Stimulated activated naive CD8-positive, alpha-beta T cell treated with anti-CD3 and anti-CD28 coated beads, Interleukin-15, Interleukin-2, amounts not matched to agents 100 U/mL and 50 U/mL, for 24 hours (primary cell): Measurements from ENCODE around the gene ZFHX3.

Source experiments
- ATAC-seq: fragments of 150-1000 bp; cut with Tn5 transposase; one replicate; pipeline ENCODE4 v1.10.0; 2021
- DNase-seq: peaks from one replicate; pipeline ENCODE4 v3.0.0; 2021

The ZFHX3 gene

GRCh38 chr16:72847187-72848027, 200.5 kb downstream of the ZFHX3 start:
- ATAC-seq, result peak; percentile 67
- DNase-seq, result peak; percentile 15

DNA sequence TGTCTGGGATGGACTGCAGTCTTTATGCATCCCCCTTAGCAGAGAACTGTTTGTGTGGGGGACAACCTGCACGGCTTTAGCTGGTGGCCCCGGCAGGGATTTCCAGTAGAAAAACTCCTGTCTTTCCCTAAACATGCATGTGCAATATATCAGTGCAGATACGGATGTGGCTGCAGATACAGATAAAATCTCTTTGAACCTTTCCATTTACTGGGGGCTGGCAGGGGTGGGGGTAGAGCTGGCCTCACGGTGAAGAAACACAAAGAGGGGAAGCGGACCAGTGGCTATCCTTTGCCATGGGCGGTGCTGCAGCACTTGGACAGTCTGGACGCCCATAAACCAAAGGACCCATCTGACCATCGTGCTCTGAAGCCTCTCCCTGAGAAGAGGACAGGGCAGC, 201.3 kb downstream of the ZFHX3 start:
- DNase-seq, result no peak
- ATAC-seq, result no peak

DNA sequence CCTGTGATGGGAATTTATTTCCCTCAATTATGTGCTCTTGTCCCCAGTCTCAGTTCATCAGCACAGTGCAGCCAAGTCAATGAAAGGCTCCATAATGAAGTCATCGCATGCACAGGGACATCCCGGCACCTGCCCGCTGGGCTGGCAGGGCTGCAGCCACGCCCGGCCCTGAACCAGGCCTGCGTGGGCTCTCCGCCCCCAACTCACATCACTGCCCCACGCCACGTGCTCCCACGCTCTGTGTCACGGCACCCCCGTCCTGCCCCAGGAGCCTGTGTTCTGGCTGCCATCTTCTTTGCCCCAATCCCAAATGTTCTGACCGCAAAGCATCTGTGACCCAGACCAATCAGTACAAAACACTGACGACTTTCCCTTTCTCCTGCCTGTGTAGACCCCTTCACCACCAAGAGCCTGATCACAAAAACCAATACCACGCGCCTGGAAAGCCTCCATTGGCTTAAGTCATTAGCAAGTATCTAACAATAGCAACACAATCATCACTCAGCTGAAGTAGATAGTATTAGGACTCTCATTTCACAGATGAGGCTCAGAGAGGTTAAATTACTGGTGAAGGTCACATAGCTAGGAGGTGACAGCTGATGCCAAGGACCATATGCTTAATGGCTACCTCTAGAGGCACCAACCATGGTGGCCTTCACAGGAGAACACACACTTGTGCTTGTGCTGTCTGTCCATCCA, 202.5 kb downstream of the ZFHX3 start:
- DNase-seq, result no peak
- ATAC-seq, result no peak

GRCh38 chr16:72844225-72844920, 203.6 kb downstream of the ZFHX3 start:
- ATAC-seq, result no peak
- DNase-seq, result no peak

DNA sequence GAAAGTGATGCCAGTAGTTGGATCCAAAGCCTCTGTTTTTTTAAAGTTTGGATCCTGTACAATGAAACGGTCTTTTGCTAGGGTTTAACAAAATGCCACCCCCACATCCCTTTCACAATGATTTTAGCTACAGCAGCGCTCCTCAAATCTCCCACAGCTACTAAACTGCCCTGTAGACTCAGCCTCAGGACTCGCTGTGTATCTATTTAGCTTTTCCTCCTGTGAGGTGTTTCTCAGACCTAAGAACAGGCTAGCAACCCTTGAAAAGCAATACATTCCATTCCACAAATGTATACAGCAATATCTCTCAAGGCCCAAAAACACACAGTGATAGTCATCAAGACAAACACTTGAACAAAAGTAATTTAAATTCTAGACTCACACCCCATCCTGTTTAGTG, 206.4 kb downstream of the ZFHX3 start:
- ATAC-seq (no peak), DNase-seq (no peak)

DNA sequence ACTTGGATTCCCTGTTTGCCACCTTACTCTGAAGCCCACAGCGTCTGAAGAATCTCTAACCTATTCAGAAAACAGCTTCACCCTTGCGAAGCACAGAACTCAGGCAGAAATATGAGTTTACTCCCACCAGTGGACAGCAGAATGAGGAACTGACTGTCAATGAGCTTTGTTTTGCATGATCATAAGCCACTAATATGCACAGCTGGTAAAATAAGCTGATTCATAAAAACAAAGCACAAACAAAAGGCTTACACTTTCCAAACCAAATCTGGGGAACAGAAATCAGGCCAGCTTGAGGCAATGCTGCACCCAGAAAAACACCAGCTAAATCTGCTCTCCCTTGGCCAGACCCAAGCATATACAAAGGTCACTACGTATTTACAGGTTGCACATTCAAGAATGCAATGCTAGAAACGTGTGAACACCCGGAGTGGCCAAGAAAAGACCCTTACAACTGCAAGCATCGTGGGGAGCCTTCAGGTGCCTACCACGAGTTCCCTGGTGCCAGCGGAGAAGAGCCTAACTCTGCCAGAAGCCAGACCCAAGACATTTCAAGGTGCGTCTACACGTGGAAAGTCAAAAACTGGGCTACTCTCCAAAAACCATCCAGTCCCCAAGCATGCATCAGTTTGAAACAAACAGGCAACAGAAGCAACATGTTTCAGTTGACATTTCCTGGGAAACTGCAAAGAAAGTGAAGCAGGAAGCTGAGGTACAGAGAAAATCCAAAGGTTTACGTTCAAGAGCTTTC, 207.1 kb downstream of the ZFHX3 start:
- ATAC-seq (no peak), DNase-seq (no peak)

GRCh38 chr16:72838951-72839350, 209.0 kb downstream of the ZFHX3 start:
- ATAC-seq (no peak), DNase-seq (no peak)

GRCh38 chr16:72838586-72838910, 209.4 kb downstream of the ZFHX3 start:
- ATAC-seq, result no peak
- no peak for DNase-seq

DNA sequence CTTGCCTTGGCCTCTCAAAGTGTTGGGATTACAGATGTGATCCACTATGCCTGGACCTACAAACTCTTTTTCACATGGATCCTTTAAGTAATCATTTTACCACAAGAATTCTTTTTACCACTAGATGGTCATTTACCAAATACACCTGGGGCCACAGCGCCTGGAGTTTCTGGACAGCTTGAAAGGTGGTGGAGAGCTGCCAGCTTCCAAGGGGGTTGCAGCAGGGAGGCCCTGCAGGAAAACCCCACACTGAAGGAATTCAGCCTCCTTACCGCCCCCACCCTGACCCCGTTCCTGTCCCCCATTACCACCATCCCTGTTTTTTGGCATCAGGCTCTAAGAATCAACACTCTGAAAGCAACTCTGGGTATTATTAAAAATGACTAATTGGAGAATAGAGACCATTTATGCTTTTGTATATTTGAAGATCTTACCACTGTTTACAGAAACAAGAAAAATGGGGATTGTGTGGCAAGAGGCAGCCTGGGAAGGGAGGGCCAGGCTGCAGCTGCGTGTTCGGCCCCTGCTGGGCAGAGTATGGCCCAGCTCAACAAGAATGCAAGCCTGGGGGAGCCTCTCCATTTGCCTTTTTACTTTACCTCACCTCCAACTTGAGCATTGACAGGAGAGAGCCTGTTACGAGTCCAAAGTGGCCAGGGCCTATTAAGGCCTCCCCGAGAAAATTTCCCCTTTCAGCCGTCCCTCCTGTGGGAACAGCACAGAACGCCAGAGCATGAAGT, 209.9 kb downstream of the ZFHX3 start:
- DNase-seq (no peak), ATAC-seq (no peak)

DNA sequence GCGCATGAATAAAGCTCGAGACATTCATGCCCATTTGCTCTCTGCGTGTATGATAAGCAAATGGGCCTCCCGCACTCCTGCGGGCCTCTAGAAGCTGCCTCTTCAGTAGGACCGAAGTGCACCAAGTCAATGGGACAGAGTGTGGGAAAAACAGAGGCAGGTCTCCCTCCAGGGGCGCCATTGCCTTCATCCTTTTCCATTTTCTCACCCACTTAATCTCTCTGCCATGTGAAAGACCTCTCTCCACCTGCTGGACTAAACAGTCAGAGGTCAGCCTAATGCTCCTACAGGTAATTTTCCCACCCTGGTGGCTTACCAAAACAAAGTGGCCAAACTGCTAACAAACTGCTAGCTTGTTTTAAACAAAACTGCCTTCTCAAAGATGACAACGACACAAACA, 210.9 kb downstream of the ZFHX3 start:
- DNase-seq (no peak), ATAC-seq (no peak)

DNA sequence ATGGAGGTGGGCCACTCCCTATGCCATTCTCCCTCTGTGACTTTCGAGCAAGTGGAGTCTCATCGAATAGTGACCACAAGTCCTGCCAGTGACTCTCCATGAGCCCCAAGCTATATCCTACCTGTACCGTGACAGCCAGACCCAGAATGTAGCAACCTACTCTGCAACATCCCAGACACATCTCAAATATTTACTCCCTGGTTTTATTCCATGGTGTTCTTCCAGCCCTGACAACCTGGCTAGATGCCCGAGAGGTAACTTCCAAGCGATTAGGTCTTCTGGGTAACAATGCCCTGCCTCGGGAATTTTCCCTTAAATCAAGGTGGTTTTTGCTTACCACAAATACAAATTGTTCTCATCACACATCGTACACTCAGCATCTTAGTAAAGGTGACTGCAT, 211.7 kb downstream of the ZFHX3 start:
- no peak for DNase-seq
- no peak for ATAC-seq

DNA sequence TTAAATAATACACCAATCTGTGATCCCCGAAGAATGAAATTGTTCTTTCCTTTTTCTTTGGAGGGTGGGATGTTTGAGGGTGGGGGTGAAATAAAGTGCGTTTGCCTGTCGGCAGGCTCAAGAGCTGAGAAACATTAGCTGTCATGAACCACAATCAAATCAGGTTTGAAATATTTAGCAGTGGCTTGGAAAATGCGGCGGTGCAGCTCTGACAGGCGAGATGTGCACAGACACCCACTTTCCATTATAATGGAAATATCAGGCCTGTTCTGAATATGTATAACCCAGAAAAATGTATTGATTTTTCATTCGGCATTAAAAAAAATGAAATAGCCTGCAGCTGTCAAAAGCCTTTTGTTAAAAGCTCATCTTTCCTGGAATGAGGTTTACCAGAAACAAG, 212.8 kb downstream of the ZFHX3 start:
- ATAC-seq (no peak), DNase-seq (no peak)

DNA sequence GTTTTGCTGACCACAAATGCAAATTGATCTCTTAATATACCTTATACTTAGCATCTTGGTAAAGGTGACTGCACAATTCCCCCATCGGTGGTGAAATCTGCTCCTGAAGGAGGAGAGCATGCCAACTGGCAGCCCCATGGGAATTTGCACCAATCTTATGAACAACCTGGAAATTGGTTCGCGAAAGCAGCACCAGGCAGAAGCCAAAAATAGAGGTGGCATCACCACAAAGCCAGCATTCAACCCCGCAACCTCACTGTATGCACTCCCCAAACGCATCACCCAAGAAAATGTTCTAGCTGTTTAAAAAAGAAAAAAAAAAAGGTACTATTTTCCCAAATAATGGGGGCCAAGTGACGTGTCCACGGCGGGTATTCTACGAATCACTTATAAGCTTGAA, 213.4 kb downstream of the ZFHX3 start:
- ATAC-seq, result no peak
- no peak for DNase-seq

DNA sequence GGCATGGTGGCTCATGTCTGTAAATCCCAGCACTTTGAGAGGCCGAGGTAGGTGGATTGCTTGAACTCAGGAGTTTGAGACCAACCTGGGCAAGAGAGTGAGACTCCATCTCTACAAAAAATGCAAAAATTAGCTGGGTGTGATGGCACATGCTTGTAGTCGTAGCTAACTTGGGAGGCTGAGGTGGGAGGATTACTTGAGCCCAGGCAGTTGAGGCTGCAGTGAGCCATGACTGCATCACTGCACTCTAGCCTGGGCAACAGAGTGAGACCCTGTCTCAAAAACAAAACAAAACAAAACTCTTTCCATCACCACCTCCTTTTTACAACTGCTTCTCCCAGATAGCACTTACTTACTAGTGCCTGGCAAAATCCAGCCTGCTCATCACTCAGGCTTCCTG, 214.0 kb downstream of the ZFHX3 start:
- no peak for ATAC-seq
- DNase-seq, result no peak

DNA sequence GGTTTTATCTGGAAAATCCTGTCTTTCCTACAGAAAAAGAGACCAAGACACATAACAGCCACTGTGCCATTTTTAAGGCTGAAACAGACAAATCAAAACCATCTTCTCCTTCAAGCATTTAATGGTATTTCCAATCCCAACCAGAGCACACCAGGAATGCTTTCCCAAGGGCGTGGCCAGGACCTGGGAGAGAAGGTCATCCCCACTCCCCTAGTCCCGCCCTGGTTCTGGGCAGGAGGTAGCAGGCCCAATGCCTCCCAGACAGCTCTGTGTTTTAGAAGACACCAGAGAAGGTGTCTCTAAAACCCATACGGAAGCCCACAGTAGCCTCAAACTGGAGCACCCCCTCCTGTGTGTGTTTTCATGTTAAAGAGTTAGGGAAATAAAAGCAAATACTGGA, 214.4 kb downstream of the ZFHX3 start:
- no peak for DNase-seq
- no peak for ATAC-seq

DNA sequence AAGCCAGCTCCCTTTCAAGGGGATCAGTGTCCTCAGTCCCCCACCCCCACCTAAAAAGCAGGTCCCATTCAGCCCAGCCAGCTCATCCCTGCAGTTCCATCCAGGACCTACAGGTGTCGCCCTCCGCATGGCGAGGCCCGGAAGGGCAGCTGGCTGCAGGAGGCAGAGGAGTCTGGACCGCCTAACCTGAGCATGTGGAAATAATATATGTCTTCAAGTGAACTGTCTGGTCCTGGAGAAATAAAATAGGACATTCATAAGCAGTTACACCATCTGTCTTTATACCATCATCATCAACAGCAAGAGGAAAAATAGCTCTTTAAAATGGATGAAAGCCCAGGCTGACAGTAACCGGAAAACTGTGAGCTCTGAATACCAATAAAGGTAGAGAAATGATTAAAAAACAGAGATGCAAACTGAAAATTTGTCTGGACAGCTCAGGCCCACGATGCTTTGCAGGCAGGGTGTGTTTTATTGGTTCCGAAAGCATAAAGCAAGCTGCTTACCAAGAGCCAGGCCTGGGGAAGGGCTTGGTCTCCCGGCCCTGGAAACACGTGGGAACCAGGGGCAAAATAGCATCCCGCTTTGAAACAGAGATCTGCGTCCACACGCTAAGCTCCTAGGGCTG, 215.2 kb downstream of the ZFHX3 start:
- ATAC-seq, result no peak
- DNase-seq, result peak; percentile 84

- ATAC-seq (peak; percentile 85), DNase-seq (no peak)
Measured at GRCh38 chr16:72829846-72830775, 217.8 kb downstream of the ZFHX3 start.

- ATAC-seq, result no peak
- DNase-seq, result no peak
Measured at GRCh38 chr16:72827866-72828265, 220.1 kb downstream of the ZFHX3 start.

DNA sequence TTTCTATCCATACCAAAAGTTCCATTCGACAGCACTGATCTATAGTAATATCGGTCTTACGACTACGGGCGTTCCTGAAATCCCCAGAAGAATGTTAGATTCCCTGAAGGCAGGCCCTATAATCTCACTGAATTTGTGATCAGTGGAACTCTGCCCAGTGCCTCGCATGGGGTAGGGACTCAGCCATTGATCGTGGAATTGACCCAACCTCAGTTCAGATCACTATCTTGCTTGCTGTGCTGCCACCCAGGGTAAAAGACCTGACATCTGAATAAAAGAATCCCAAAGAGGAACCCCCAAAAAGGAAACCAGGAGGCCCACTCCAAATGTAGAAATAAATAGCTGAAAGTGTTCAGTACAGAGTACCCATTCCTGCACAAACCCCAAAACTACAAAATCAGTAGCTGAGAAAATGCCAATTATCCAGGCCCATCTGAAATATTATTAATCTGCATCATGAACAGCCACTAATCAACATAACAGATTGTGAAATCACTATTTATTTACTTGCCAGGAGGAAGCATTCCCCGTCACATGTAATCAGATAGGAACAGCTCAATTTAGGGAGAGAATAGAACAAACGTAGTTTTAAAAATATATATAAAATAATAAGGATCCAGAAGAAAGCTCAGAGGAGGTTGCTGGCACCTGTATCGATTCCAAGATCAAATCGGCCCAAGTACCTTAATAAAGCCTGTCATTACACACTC, 221.9 kb downstream of the ZFHX3 start:
- no peak for ATAC-seq
- DNase-seq, result no peak

DNA sequence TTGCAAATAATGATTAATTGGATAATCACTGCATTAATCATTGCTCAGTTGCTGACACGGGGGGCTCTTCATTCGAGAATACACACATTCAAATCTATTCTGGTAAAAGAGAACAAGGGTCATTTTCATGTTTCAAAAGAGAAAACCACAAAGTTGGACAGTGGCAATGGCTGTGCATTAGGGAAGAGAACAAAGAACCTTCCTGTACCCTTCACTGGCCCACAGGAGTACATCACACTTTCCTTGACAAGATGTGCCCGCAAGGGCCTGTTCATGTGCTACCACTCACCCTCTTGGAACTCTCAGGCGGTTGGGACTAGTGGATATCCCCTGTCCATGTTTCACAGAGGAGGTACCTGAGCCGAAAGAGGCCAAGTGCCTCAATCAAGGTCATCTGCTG, 223.2 kb downstream of the ZFHX3 start:
- DNase-seq (no peak), ATAC-seq (no peak)
